Myocyte (in vitro differentiated cells): ENCODE measurements around the gene UTS2B. TPM values are rescaled to one million over a fixed set of nuclear protein-coding genes. Genes with fewer than 3 reads are reported as not detected.
A peak's percentile ranks its signal among the peaks of the same experiment; 100 is the strongest.
"Not testable (repeated sequence)": the region's sequence is repeated elsewhere in the genome, so short reads cannot be mapped to it uniquely, and the experiment has no call there.

Source experiments
- DNase-seq: peaks from one replicate; pipeline ENCODE4 v3.0.0-alpha.2; 2012; ENCODE audit warnings: low read depth
- total RNA-seq: library from RNA; depleted of rRNA; stranded (reverse); fragments of >200 nt; gene quantifications from 2 replicates; pipeline ENCODE4 v1.2.3, GENCODE V29; 2014

UTS2B gene
- total RNA-seq, 1 donor from 2014 or later: 0.16 TPM

GRCh38 chr3:191282251-191283185 is 47.8 kb downstream of the UTS2B start:
- DNase-seq: no peak

GRCh38 chr3:191280882-191281281 is 49.4 kb downstream of the UTS2B start:
- no peak for DNase-seq

GRCh38 chr3:191280111-191280510 is 50.2 kb downstream of the UTS2B start:
- DNase-seq: no peak

GRCh38 chr3:191275751-191276150 is 54.6 kb downstream of the UTS2B start:
- DNase-seq: no peak

- DNase-seq: not testable (repeated sequence)
Observed at GRCh38 chr3:191275244-191275643, 55.1 kb downstream of the UTS2B start.

- DNase-seq: no peak
Observed at GRCh38 chr3:191269289-191270085, 60.8 kb downstream of the UTS2B start.

GRCh38 chr3:191268737-191269136 is 61.6 kb downstream of the UTS2B start:
- no peak for DNase-seq

GRCh38 chr3:191263850-191264249 is 66.5 kb downstream of the UTS2B start:
- no peak for DNase-seq

- no peak for DNase-seq
Observed at GRCh38 chr3:191263365-191263764, 67.0 kb downstream of the UTS2B start.

- no peak for DNase-seq
Observed at GRCh38 chr3:191262650-191263049, 67.7 kb downstream of the UTS2B start.

GRCh38 chr3:191261304-191261638 is 69.1 kb downstream of the UTS2B start:
- DNase-seq: no peak

GRCh38 chr3:191260431-191261303 is 69.7 kb downstream of the UTS2B start:
- no peak for DNase-seq

GRCh38 chr3:191259486-191259885 is 70.8 kb downstream of the UTS2B start:
- DNase-seq: no peak

- no peak for DNase-seq
Observed at GRCh38 chr3:191257286-191257685, 73.0 kb downstream of the UTS2B start.

GRCh38 chr3:191256405-191256804 is 73.9 kb downstream of the UTS2B start:
- DNase-seq: no peak

- DNase-seq: no peak
Observed at GRCh38 chr3:191255156-191255555, 75.2 kb downstream of the UTS2B start.

- no peak for DNase-seq
Observed at GRCh38 chr3:191254098-191254873, 76.0 kb downstream of the UTS2B start.

GRCh38 chr3:191253089-191253799 is 77.1 kb downstream of the UTS2B start:
- no peak for DNase-seq

GRCh38 chr3:191246630-191247029 is 83.7 kb downstream of the UTS2B start:
- peak; percentile 56 for DNase-seq

- not testable (repeated sequence) for DNase-seq
Observed at GRCh38 chr3:191246034-191246433, 84.3 kb downstream of the UTS2B start.
